ENCODE data around the gene FILIP1L.

The FILIP1L gene

DNA sequence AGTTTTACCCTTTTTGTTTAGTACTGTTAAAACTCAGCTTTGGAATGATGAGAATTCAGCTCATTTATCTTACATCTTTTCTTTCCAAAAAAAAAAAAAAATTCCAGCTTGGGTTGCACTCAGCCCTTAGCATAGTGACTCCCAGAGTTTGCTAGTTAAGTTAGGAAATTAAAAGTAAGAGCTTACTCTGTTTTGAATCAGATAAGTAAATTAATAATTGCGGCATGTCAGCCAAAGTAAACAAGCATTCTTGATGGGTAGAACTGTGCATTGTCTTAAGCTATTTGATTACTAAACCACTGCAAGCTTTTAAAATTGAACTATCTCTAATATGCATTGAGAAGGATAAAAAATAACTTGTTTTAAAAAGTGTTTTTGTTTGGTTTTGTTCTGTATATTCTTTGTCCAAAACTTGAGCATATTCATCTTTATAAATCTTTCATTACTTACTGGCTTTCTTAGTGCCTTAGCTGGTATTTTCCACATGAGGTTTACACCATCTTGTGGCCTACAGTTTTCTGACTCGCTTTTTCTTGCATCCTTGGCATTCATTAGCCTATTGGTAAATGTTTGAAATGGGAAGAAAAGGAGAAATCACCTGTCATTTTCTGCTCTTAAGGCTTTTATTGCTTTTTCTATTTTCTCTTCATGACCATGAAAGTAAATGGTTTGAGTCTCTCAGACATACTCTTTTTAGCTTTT is 107.6 kb downstream of the FILIP1L start:
- DNase-seq: no peak

DNA sequence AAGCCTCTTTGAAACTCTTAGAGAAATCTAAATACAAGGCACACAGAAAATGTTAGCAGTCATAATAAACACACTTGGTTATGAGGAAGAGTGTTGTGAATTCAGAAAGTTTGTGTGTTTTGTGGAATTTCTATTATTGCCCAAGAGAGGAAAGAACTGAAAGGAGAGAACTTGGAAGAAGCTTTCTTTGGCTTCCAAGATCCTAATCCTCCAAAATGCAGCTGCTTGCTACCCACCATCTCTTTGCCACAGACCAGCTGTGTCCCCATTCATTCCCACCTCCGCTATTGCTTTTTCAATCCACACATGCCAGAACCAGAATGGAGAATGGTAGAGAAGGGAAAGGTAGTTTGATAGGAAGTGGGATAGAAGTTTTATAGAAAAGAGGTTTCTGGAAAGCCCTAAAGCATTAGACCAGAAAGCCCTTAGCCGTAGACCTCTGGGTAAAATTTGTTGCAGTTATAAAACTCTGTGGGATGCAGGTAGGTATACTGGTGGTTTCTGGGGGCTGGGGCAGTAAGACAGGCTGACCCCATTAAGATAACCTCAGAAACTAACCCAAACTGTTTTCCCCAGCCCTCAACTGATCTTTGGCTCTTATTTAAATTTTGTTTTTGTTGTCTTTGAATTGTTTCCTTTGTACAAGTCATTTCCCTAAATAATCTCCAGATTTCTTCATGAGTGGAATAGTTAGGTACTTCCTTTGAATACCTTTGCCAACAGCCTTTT is 108.5 kb downstream of the FILIP1L start:
- no peak for DNase-seq

GRCh38 chr3:100004931-100005330 is 109.4 kb downstream of the FILIP1L start:
- no peak for DNase-seq

DNA sequence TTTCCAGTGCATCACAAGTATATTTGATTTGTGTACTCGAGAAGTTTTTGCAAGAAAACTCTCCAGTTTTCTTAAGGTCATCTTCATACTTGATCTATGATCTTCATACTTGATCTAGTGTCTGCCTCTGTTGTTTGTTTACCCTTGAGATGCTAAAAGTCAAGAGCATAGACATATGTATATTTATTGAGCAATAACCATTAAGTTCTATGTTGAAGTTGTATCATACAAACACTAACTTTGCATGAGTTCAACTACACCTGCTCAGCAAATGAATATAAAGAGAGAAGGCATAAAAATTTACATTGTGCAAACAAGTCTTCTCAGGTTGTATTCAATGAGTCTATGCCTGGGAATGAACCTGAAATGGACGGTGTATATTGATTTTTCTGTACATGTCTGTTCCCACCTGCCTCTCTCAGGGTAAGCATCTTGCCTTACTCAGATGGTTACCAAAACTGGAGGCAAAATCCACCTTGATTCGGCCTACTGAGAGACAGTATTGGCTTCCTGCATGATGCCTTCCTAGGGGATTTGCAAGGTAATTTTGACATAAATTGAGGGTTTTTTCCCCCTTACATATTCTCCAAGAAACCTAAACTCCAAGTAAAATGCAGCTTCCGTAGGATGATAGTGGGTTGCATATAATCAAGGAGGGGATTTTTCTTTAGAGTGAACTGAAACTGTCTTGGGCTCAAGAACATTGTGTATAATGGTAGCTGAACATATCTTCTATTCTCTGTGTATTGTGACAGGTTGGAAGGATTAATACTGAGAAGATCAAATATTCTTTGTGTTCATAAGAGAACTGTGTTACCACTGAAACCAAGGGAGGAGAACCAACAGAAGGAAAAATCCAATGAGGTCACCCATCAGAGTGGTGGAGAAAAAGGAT is 110.4 kb downstream of the FILIP1L start:
- DNase-seq: no peak

GRCh38 chr3:100002599-100003350 is 111.5 kb downstream of the FILIP1L start:
- DNase-seq: no peak

DNA sequence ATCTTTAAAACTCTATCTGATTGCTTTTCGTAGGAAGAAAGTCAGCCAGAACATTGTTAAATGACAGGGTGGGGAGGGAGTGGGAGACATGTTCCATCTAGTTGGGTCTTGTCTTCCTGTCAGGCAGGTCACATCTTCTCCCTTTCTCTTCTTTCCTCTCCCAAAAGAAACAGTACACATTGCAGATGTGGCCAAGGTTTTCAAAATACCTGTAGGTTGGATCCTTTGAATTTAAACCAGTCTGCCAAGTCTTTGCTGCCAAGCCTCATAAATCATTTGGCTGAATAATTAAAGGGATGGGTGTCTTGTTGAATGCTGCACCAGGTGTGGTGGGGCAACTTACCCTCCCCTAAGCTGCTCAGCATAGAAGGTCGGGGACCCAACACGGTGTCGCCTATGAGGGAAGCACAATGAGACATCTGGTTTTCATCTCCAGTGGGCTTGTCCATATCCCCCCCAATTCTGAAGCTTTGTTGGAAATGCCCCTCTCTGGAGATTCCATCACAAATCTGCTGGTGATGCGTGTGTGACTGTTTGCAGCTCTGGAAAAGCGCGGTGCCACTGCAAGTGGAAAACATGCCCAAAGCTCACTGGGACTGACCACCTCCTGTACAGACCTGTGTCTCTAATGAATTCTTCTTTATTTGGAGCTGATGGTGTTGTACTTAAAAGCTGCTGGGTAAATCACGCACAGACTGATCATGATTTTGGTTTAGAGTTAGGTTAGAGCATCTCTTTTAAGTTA is 112.6 kb downstream of the FILIP1L start:
- no peak for DNase-seq

GRCh38 chr3:100001083-100001482 is 113.2 kb downstream of the FILIP1L start:
- DNase-seq: no peak

DNA sequence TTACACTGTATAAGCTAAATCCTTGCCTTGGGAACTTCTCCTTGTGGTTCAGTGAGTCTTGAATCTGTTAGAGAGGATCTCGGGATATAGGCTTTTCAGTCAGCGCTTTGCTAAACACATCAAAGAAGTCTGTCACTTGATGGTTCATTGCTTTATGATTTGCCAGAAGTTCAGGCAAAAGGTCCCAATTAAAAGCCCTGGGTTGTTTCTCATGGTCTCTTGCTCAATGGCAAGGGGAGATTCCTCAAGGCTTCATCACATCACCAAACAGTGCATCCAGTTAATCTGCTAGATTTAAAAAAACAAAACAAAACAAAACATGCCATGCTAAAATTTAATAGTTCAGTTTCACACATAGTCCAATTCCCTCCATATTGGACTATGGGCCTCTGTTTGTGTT is 114.8 kb downstream of the FILIP1L start:
- DNase-seq: no peak

- DNase-seq: no peak
Observed at GRCh38 chr3:99997293-99997692, 117.0 kb downstream of the FILIP1L start.

DNA sequence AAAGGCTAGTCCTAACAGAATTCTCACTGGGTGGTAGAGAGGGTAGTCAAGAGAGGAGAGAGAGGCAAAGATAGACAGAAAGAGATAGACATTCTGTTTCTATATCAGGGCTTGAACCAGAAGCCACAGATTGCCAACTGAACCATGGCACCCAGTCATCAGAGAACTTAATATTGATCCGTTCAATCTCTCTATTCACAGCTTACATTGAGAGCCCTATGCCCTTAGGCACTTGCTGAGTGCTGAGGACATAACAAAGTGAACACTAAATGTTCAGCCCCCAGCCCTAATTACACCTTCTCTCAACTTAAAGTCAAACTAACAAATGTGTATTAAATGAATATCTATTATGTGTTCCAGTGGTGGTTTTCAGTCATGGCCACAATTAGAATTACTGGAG is 124.1 kb downstream of the FILIP1L start:
- DNase-seq: no peak

DNA sequence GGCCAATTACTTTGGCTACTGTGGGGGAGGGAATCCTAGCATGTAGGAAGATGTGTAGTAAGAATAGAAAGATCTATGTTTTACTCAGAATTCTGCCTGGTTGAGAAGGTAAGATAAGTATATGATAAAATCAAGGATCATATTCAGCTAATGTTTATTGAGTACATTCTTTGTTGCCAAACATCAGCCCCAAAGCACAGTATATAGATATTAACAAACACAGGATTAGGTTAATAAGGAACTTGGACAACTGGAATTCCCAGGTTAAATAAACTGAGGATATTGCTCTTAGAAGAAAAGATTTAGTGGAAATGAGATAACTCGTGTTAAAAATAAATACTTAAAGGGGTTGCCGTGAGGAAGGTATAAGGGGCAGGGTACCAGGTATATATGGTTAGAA is 129.6 kb downstream of the FILIP1L start:
- no peak for DNase-seq

DNA sequence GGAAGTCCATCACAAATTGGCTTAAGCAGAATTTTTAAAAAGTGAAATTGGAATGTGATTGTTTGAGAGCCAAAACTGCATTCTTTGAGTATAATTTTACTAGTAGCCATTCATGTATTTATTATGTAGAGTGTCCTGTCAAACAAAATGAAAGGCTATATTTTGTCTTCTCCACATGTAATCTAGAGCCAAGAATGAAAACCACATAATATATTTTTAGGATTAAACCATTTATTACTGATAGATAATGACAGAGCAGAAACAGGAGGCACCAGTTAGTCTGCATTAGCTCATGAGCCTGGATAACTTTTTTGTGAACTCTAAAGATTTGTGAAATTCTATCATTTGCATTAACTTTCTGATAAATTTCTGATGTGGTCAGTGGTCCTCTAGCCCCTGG is 130.2 kb downstream of the FILIP1L start:
- no peak for DNase-seq

DNA sequence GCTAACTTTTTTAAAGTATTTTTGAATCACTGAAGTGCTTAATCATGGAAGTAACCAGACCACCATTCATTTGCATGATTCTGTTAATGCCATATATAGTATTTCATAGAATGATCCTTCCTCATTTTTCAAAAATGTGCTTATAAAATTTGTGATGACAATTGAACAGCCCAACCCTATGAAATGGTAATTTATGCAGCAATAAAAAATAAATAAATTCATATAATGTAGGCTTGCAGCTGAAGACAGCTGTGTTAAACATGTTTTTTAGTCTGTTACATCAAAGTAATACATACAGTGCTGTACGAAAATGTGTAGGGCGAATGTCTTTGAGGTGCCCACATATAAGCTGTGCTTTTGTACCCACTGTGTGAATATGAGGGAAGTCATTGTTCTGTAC is 131.7 kb downstream of the FILIP1L start:
- no peak for DNase-seq

GRCh38 chr3:99981138-99981537 is 133.2 kb downstream of the FILIP1L start:
- no peak for DNase-seq

GRCh38 chr3:99980606-99981005 is 133.7 kb downstream of the FILIP1L start:
- no peak for DNase-seq

DNA sequence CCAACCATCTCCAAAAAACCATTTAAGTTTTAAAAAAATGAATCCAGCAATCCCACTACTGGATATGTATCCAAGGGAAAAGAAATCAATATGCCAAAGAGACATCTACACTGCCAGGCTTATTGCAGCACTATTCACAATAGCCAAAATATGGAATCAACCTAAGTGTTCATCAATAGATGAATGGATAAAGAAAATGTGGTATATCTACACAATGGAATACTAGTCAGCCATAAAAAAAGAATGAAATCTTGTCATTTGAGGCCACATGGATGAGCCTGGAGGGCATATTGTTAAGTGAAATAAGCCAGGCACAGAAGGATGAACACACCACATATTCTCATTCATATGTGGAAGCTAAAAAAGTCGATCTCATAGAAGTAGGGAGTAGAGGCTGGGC is 136.1 kb downstream of the FILIP1L start:
- no peak for DNase-seq

DNA sequence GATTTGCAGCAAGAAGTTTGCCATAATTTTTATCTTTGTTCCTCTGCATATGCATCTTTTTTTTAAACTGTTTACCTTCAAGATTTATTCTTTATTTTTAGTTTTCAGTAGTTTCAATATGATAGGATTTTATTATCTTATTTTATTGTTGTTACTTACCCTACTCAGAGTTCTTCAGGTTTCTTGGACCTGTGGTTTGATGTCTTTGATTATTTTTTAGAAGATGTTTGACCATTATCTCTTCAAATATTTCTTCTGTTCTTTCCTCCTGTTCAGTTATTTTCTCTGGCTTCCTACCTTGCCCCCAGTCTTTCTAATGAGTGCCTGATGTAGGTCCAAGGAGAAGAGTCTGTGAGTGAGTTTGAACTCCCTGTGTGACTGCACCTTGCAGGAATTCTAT is 137.7 kb downstream of the FILIP1L start:
- no peak for DNase-seq

GRCh38 chr3:99974989-99975388 is 139.3 kb downstream of the FILIP1L start:
- no peak for DNase-seq

GRCh38 chr3:99972380-99973104 is 141.8 kb downstream of the FILIP1L start:
- no peak for DNase-seq

GRCh38 chr3:99971761-99972160 is 142.5 kb downstream of the FILIP1L start:
- DNase-seq: no peak

GRCh38 chr3:99970198-99970597 is 144.1 kb downstream of the FILIP1L start:
- no peak for DNase-seq
